Esophagus squamous epithelium (tissue), 5 donors: ENCODE measurements around the gene CHST8. TPM values are rescaled to one million over a fixed set of nuclear protein-coding genes. Genes with fewer than 3 reads are reported as not detected.
A peak's percentile ranks its signal among the peaks of the same experiment; 100 is the strongest.

Experiments used
- DNase-seq: peaks from one replicate; lab custom pipeline; 2025; lab: John Stamatoyannopoulos, UW
- H3K27ac ChIP-seq, 4 donors: fragments of 200-600 bp; sonication (generic); one replicate each; pipeline ENCODE4 v1.5.1; 2016 to 2019; ENCODE audit warnings: mild to moderate bottlenecking in 1 of 4
- H3K27me3 ChIP-seq, 4 donors: fragments of 200-600 bp; sonication (generic); 1 replicate in 3 of 4; 2 replicates in 1 of 4; pipeline versions ENCODE4 v1.5.1 to v1.6.0; 2017 to 2021; ENCODE audit warnings: antibody characterized with exemption in 1 of 4
- H3K36me3 ChIP-seq, 3 donors: fragments of 200-600 bp; sonication (generic); one replicate each; pipeline ENCODE4 v1.5.1; 2016 to 2019
- H3K4me1 ChIP-seq, 3 donors: fragments of 200-600 bp; sonication (generic); one replicate each; pipeline ENCODE4 v1.5.1; 2017 to 2019
- H3K4me3 ChIP-seq, 4 donors: fragments of 200-600 bp; sonication (generic); 1 replicate in 3 of 4; 2 replicates in 1 of 4; pipeline ENCODE4 v1.5.1; 2016 to 2019; ENCODE audit warnings: mild to moderate bottlenecking in 2 of 4, moderate library complexity in 1 of 4
- H3K9me3 ChIP-seq, 3 donors: fragments of 200-600 bp; sonication (generic); one replicate each; pipeline ENCODE4 v1.5.1; 2016 to 2019
- POLR2A ChIP-seq, 4 donors: fragments of 450-650 bp; IDR thresholded peaks; one replicate each; pipeline ENCODE4 v1.6.1; 2017; ENCODE audit warnings: antibody characterized with exemption in 4 of 4, mild to moderate bottlenecking in 4 of 4, moderate library complexity in 3 of 4
- WGBS, 2 donors: methylation state at CpG; one replicate each; pipeline ENCODE4 v1.1.5; 2018; 5-methylcytosine and 5-hydroxymethylcytosine counted together
- intact Hi-C: fragments of 100-400 bp; cut with DNase I; formaldehyde crosslinking; loops from one replicate; pipeline ENCODE4 v1.15.0; 2022
- total RNA-seq, 4 donors: library from RNA; depleted of rRNA; stranded (reverse); fragments of >200 nt; gene quantifications; one replicate each; pipeline ENCODE4 v1.1.0, GENCODE V29; 2016
- TF ChIP-seq, protein P1 (sequence below), 6 experiments: fragments of 450-650 bp in 4 of 6; fragments of 200-600 bp in 2 of 6; sonication (generic) in 2 of 6; IDR thresholded peaks; one replicate each; pipeline ENCODE4 v1.5.1; 2016 to 2019; ENCODE audit warnings: antibody characterized with exemption in 6 of 6, mild to moderate bottlenecking in 4 of 6, moderate library complexity in 4 of 6
- donor health status: DM: yes; HTN: yes; CAD: no.

Gene CHST8
- total RNA-seq, 4 donors from 2014 or later, result 0.38 TPM; not detected in 3

DNA sequence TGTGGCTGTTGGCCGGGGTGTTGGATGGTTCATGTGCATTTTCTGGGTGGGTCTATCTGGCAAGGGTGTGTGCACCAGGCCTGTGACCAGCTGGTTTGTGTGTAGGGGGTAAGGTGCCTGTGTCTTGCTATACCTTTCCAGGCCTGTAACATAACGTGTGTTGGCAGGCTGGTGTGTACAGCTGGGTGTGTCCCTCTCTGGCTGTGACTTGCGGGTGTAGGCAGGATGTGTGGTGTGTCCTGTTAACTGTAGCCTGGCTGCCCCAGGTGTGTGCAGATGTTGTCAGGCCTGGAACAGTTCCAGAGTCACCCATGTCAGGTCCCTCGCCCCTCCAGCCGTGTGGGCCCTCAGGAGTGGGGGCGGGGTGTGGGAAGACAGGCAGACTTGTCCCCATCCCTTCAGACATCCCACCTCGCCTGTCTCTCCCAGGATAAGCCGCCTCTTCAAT, 184.7 kb downstream of the CHST8 start:
- Histone ChIP-seq H3K27ac (peak overlapping the region; percentile 61 to 83 (median 74)), H3K36me3 (peaks cover 4 to 93% (median 16%) of the 10 kb centered on the region in 3 donors), H3K9me3 (no peaks in the 10 kb centered on the region), H3K4me1 (peaks cover 10 to 72% (median 38%) of the 10 kb centered on the region in 3 donors), H3K27me3 (no peaks in the 10 kb centered on the region), H3K4me3 (no peak overlapping the region)
- no peak for DNase-seq
- no peak for TF ChIP-seq POLR2A (IDR thresholded peaks at IDR 0.05)
- TF ChIP-seq, protein P1, sequence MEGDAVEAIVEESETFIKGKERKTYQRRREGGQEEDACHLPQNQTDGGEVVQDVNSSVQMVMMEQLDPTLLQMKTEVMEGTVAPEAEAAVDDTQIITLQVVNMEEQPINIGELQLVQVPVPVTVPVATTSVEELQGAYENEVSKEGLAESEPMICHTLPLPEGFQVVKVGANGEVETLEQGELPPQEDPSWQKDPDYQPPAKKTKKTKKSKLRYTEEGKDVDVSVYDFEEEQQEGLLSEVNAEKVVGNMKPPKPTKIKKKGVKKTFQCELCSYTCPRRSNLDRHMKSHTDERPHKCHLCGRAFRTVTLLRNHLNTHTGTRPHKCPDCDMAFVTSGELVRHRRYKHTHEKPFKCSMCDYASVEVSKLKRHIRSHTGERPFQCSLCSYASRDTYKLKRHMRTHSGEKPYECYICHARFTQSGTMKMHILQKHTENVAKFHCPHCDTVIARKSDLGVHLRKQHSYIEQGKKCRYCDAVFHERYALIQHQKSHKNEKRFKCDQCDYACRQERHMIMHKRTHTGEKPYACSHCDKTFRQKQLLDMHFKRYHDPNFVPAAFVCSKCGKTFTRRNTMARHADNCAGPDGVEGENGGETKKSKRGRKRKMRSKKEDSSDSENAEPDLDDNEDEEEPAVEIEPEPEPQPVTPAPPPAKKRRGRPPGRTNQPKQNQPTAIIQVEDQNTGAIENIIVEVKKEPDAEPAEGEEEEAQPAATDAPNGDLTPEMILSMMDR (IDR thresholded peaks at IDR 0.05), result no peak
- intact Hi-C loops, result no loop called here
- WGBS, 2 donors, result 56% methylated on average over 3 of the region's 8 CpGs; no CpG with 5 or more reads in 1 of the 2 donors

DNA sequence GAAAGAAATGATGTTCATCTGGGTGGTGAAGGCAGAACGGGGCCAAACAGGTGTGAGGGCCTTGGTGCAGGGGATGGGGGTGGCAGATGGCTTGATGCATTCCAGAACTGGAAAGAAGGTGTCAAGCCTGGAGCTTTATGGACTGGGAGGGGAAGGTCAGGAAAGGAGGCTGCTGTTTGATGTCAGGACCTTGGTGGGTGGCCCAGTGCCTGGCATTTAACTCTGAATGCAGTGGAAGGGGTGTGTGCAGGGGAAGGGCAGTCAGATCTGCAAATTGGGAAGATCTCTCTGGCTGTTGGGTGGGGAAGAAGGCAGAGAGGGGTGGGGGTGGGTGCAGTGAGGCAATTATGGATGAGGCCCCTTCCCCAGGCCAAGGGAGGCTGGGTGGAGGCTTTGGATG, 186.6 kb downstream of the CHST8 start:
- intact Hi-C loops, result no loop called here
- Histone ChIP-seq H3K9me3 (no peaks in the 10 kb centered on the region), H3K27ac (peak overlapping the region in 1 of 4 donors; percentile 21), H3K4me1 (peaks cover 10 to 54% (median 32%) of the 10 kb centered on the region in 3 donors), H3K27me3 (no peaks in the 10 kb centered on the region), H3K4me3 (no peak overlapping the region), H3K36me3 (peaks cover 15 to 93% (median 18%) of the 10 kb centered on the region in 3 donors)
- TF ChIP-seq, protein P1 (IDR thresholded peaks at IDR 0.05), result no peak
- TF ChIP-seq POLR2A (IDR thresholded peaks at IDR 0.05), result no peak
- DNase-seq, result no peak
- 70 to 73% methylated on average over 1 of the region's 1 CpG for WGBS, 2 donors

DNA sequence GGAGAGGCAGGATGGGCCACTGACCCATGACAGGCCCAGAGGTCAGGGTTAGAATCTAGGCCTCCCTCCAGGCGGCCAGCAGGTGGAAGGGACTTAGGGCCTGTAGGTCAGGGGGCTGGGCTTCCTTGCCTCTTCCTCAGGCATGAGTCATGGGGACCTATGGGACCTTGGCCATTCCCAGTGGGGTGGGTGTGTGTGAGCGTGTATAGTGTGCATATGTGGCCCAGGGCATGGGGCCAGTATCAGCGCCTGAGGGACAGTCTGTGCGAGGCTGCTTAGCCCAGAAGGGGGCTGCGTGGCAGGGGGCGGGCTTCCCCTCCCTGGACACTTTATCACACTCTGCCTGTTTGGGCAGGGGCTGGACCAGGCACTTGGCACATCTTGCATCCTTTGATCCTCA, 188.2 kb downstream of the CHST8 start:
- H3K4me1 ChIP-seq, result peaks cover 14 to 39% (median 19%) of the 10 kb centered on the region in 3 donors
- DNase-seq, result no peak
- no peaks in the 10 kb centered on the region for H3K27me3 ChIP-seq
- H3K4me3 ChIP-seq, result no peak overlapping the region
- WGBS, 2 donors, result 51 to 83% methylated on average over 1 to 5 of the region's 6 CpGs
- H3K9me3 ChIP-seq, result no peaks in the 10 kb centered on the region
- no peak overlapping the region for H3K27ac ChIP-seq
- peaks cover 19 to 89% (median 21%) of the 10 kb centered on the region in 3 donors for H3K36me3 ChIP-seq
- no peak for TF ChIP-seq POLR2A (IDR thresholded peaks at IDR 0.05)
- TF ChIP-seq, protein P1 (IDR thresholded peaks at IDR 0.05), result no peak
- intact Hi-C loops, result no loop called here

DNA sequence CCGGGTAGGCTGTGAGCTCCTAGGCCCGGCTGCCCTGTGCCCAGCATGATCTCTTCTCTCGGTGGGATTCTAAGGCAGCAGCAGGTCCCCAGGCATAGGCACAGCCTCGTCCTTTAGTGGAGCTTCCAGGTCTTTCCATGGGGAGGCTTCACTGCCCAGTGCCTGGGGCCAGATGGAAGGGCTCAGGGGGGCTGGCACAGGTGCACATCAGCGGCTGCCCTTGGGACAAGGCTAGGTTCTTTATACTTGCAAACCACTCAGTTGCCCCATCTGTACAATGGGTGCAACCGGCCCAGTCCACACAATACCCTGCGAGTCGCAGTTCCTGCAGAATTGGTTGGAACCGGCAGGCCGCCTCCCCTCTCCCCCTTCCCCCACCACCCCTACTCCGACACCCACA, 189.1 kb downstream of the CHST8 start:
- no peak for DNase-seq
- TF ChIP-seq, protein P1 (IDR thresholded peaks at IDR 0.05), result no peak
- no peak for TF ChIP-seq POLR2A (IDR thresholded peaks at IDR 0.05)
- Histone ChIP-seq H3K36me3 (peaks cover 19 to 83% (median 21%) of the 10 kb centered on the region in 3 donors), H3K27ac (no peak overlapping the region), H3K4me3 (no peak overlapping the region), H3K27me3 (no peaks in the 10 kb centered on the region), H3K4me1 (peaks cover 8 to 39% (median 12%) of the 10 kb centered on the region in 3 donors), H3K9me3 (no peaks in the 10 kb centered on the region)
- intact Hi-C loops, result no loop called here
- 81 to 96% methylated on average over 2 to 3 of the region's 11 CpGs for WGBS, 2 donors

DNA sequence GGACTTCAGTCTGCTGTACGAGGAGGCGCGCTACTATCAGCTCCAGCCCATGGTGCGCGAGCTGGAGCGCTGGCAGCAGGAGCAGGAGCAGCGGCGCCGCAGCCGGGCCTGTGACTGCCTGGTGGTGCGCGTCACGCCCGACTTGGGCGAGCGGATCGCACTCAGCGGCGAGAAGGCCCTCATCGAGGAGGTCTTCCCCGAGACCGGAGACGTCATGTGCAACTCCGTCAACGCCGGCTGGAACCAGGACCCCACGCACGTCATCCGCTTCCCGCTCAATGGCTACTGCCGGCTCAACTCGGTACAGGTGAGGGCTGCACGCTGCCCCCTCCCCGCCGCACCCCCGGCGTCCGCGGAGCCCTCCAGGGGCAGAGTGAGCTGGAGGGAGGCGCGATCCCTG, 189.5 kb downstream of the CHST8 start:
- peaks cover 4 to 39% (median 12%) of the 10 kb centered on the region in 3 donors for H3K4me1 ChIP-seq
- no peak for DNase-seq
- H3K36me3 ChIP-seq, result peaks cover 19 to 83% (median 21%) of the 10 kb centered on the region in 3 donors
- no peak overlapping the region for H3K27ac ChIP-seq
- WGBS, 2 donors, result 98% methylated on average over 8 of the region's 41 CpGs; no CpG with 5 or more reads in 1 of the 2 donors
- TF ChIP-seq, protein P1 (IDR thresholded peaks at IDR 0.05), result no peak
- no peak for TF ChIP-seq POLR2A (IDR thresholded peaks at IDR 0.05)
- H3K4me3 ChIP-seq, result no peak overlapping the region
- intact Hi-C loops, result no loop called here
- no peaks in the 10 kb centered on the region for H3K9me3 ChIP-seq
- no peaks in the 10 kb centered on the region for H3K27me3 ChIP-seq
